GM19351 (cell line): ENCODE measurements around the gene XG.
"Not testable (repeated sequence)": the region's sequence is repeated elsewhere in the genome, so short reads cannot be mapped to it uniquely, and the experiment has no call there.

Experiments used
- ATAC-seq: cut with Tn5 transposase; IDR thresholded peaks from one replicate; pipeline ENCODE4 v1.9.1; 2021; ENCODE audit warnings: mild to moderate bottlenecking, moderate library complexity; ENCODE audit not compliant: unreplicated experiment

Gene XG, protein sequence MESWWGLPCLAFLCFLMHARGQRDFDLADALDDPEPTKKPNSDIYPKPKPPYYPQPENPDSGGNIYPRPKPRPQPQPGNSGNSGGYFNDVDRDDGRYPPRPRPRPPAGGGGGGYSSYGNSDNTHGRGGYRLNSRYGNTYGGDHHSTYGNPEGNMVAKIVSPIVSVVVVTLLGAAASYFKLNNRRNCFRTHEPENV

DNA sequence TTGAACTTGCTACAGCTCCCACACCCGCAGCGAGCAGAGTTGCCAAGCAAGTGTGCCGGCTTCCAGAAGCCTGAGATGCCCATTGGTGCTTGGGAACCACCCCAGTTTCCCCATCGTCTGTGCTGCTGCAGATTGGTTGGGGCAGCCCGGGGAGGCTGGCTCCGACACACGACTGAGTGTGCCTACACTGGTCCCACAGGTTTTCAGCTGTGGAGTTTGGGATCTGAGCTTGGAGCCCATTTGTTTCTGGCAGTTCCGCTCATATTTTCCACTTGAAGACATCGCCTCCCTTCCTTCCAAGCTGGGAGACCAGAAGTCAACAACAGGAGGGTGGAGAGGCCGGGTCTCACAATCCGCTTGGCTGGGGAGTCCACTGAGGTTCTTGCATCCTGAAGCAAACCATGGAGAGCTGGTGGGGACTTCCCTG lies at the start of gene XG:
XG (plus strand) TSS at position 167 of the 427 bp plus-strand sequence; CDS start at position 402, 235 bp downstream.
- not testable (repeated sequence) for ATAC-seq

DNA sequence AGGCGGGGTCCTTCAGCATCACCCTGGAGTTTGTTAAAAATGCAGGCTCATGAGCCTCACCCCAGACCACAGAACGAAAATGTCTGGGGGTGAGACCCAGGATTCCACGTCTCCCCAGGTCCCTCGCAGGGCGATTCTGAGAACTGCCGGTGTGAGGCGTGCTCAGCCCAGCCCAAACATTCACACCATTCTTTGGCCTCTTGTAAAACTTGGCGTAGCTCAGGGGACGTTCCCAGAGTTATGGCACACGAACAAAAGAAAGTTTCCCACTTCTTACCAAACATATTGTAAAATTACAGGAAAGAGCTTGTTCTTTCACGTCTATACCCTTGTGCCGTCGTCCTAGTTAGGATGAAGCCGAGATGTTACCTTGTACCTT lies 47.9 kb upstream of the XG start:
- no peak for ATAC-seq

DNA sequence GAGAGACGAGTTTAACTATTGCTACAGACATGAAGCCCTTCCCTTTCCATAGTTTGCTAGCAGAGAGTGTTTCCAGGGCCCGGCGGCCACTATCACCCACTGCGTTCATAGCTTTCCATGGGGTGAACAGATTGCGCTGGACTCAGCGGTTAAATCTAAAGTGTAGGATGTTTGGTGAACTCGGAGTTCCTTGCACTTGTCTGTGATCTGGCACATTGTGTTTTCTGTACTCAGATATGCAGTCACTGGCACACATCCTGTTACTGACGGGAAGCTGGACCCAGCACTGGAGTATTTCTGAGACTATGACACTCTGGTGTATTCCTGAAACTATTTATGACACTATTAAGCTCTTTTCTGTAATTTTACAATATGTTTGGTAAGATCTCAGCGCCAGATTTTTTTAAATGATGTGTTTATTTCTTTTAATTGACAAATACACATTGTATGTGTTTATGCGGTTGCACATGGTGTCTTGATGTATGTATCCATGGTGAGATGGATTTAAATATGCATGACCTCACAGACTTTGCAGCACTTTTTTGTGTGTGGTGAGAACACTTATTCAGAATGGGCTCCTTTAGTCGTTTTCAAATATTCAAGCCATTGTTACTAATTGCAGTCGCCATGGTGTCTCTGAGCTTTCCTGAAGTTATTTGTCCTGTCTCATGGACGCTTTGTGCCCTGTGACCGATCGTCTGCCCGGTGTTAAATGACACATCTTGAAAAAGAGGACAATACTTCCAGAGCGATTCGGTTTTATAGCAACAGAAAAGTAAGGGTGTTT lies 46.6 kb upstream of the XG start:
- no peak for ATAC-seq

DNA sequence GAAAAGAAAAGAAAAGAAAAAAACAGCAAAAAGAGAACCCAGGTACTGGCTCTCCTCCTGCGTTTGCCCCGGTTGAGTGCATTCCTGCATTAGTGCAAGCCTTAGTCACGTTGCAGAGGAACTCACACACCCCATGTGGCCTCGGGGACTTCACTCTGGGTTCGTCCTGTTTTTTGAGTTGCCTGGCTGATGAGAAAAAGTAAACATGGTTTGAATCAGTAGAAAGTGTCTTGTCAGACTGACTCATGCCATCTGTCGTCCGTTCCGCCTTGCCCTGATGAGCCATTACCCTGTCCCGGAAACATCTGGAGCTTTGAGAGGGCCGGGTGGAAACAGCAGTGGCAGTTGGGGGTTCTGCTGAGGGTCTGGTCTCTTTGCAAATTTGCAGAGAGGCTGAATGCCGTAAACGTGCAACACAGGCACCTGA lies 44.5 kb upstream of the XG start:
- ATAC-seq: peak; percentile 85

DNA sequence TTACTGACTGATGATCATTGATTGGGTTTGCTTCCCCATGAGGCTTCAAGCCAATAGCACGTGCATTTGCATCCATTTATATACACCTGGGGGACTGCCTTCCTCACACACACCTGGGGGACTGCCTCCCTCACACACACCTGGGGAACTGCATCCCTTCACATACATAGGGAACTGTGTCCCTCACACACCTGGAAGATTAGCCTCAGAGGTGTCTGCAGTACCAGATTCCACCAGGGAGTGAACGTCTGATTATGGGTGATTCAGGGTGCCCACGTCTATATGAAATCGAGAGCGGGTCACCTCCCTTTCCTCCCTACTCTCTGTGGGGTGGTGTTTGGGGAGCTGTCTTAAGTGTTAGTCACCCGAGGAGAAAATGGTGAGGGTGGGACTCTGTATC lies 43.8 kb upstream of the XG start:
- ATAC-seq: no peak

DNA sequence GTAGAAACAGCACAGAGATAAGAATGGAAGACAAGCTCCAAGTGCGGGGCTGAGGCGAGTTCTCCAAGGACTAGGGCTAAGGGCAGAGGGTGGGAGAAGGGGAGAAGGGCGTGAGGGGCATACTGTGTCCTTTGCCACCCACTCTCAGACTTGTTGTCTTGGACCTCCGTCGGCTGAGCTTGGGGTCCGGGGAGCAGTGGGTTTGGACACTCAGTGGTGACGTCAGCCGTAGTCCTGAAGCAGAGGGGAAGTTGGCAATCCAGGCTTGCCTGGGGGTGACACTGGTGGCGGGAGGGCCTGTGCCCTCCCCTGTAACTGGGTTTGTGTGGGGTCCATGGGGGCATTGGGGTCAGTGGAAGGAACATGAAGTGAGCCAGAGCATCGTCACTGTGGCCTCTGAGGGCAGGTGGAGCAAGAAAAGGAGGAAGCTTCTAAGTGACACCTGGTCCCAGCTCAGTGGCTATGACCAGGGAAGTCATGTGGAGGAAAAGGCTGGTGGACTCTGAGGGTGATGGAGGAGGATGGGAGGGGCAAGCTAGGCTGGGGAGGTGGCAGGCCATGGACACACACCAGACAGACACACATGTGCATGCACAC lies 43.1 kb upstream of the XG start:
- no peak for ATAC-seq

DNA sequence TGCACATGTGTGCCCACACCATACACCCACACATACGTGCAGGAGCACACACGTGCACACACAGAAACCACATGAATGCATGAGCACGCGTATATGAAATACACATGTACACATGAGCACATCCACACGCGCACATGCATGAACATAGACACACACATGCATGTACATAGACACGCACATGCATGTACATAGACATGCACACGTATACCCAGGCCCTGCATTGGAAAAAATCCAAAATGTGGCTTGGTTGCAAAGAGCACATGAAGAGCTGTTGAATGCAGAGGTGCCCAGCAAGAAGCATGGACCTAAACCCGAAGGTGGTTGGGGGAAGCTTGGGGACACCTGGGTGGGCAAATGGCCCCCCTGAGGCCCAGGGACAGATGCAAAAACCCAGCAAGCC lies 42.3 kb upstream of the XG start:
- ATAC-seq: no peak

DNA sequence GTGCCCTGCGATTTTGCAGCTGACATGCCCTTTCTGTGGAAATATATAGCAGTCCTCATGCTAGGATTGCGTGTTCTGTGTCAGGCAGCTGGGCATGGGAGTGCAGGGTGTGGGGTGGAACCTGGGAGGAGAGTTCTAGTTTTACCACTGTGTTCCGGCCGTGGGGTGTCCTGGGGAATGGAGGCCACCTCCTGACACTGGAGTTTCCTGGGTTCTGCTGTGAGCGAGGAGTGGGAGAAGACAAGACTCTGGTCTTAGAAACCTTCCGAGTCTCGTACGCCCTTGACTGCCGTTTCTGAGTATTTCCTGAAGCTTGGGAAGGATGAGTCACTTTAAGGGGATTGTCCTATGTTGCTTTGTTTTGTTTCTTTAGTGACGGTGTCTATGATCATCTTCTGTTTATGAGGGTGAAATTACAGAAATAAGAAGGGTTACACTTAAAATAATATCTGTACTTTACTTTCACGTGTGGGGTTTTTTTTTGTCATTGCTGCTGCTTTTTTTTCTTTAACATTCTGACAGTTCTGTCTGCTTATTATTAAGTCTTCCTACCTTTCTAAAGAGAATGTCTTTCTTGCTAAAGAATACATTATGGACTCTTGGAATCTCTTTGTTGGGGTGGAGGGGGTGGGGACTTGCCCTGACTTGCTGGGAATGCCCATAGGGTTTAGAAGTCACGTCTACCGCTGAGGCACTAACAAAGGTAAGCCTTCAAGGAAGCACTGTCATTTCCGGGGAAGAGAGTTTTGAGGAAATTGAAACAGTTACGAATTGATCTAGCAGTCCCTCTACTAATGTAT lies 41.6 kb upstream of the XG start:
- no peak for ATAC-seq

DNA sequence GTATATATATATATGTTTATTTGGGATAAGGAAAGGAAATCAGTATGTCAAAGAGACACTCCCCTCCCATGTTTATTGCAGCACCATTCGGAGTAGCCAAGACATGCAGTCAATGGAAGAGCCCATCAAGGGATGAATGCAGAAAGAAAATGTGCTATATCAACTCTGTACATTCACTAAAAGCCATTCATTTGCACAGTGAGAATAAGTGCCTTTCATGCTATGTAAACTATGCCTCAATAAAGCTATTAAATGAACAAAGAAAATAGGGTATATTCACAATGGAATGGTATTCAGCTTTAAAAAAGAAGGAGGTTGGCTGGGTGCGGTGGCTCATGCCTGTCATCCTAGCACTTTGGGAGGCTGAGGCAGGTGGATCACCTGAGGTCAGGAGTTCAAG lies 40.4 kb upstream of the XG start:
- ATAC-seq: no peak

DNA sequence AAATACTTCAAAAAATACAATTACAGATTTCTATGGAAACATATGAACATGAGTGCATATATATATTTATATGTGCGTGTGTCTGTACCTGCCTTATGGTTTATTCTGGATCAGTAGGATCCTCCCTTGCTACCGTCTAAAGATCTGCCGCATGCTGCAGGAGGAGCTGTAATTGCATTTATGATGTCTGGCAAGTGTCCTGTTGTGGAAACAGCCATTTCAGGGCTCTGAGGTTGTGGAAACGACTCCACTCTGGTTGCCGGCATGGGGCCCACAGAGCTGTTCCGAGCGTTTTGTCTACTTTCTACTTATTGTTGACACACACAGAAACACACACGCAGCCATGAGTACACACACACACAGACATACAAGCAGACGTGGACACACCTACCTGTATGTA lies 39.4 kb upstream of the XG start:
- ATAC-seq: no peak

DNA sequence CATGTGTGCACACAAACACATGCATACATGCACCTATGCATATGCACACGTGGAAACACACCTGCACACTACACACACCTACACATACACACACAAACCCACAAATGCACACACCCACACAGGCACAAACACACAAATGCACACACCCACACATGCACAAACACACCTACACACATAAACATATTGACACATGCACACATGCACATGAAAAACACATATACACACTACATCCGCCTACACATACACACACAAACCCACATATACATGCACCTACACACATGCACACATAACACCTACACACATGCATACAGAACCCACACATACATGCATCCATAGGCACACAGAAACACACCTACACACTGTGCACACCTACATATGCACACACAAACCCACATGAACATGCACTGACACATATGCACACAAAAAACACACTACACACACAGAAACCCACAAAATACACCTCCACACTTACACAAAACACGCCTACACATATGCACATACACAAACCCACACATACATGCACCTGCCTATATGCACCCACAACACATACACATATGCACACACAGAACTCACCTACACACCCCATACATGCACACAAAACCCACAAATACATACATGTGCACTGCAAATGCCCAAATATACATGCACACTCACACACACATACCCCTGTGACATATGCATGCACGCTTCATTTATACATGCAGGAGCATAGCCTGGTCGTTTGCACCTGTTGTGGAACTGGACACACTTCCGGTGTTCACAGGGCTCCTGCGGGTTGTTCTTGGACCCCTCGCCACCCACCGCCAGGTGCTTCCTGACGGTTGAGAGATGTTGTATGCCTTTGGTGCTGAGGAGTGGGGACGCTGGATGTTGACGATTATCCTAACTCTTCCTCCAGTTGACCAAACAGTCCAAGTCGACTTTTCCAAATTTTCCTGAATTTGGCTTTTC lies 38.7 kb upstream of the XG start:
- no peak for ATAC-seq

DNA sequence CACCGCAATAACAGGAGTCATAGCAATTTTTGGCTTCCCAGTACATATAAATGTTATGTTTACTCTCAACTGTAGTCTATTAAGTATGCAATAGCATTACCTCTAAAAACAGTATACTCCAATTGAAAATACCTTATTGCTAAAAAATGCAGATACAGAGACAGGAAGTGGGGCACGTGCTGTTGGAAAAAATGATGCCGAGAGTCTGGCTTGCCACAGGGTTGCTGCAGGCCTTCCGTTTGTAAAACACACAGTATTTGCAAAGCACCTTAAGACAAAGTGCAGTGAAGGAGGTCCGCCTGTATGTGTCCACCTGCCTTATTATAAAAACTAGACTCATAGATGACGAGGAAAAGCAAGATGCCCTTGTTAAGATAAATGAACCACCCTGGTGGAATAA lies 37.3 kb upstream of the XG start:
- ATAC-seq: no peak

DNA sequence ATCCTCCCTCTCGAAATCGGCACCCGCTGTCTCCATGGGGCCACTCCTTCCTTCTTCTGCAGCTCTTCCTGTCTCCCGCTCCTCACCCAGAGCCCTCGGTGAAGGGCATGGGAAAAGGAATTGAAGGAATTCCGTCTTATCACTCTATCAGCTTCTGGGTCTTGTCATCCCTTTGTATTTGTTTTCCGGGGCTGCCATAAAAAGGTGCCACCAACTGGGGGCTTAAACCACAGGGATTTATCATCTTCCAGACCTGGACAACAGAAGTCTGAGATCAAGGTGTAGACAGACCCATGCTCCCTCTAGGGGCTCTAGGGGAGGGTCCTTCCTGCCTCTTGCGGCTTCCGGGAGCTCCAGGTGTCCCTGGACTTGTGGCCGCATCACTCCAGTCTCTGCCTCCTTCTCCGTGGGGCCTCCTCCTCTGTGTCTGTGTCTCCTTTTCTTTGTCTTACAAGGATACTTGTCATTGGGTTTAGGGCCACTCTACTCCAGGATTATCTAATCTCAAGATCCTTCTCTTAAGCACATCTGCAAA lies 36.7 kb upstream of the XG start:
- no peak for ATAC-seq

DNA sequence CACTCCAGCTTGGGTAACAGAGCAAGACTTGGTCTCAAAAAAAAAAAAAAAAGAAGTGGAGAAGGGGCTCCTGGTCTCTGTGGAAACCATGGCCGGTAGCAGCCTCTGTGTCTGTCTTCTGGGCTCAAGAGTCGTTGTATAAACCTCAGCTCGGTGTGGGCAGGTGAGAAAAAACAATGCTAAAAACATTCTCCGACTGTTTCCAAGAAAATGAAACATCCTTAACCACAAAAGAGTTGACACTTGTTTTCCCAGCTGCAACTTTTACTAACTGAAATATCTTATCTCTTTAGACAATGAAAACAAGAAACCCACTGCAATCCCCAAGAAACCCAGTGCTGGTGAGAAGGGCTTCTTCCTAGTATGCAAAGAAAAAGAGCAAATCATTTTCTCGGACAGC lies 34.5 kb upstream of the XG start:
- no peak for ATAC-seq

DNA sequence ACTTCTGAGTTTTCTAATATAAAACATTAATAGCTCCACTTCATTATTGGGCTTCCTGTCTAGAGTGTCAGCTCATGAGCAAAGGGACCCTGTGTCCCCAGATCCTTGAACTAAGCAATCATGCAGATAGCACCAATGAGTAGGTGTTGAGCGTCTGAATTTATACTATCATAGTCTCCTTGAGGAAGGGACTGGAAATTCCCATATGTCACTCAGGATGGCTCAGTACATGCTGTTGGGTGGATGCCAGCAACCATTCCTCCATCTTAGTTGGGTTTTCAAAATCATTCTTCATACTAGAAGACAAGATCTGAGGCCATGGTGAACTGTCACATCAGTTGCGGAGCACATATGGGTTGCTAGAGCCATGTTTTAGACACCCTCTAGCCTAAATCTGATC lies 33.0 kb upstream of the XG start:
- ATAC-seq: no peak

DNA sequence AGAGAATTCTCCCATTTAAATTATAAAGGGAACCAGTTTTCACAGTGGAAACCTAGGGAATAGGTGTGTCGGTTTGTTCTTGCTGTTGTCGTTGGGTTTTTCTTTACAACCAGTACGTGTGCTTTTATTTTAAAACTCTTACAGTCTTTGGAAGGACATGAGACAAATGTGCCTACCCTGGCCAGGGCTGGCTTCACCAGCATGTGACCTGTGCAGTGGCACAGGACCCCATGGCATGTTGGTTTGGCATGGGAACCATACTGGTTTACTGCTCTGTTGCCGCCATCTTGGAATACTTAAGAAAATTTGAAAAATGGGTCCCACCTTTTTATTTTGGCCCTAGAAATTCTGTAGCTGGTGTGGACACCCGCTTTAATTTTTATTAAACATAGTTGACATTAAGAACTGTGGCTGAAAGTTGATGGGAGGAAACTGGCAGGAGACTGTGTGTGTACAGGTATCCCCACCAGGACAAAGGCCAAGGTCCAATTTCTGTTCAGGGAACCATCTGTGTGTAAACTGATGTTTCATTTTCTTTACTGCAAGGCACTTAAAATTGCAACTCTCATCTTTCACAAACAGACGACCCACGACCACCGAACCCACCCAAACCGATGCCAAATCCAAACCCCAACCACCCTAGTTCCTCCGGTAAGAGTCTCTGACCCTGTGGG lies 31.9 kb upstream of the XG start:
- no peak for ATAC-seq

DNA sequence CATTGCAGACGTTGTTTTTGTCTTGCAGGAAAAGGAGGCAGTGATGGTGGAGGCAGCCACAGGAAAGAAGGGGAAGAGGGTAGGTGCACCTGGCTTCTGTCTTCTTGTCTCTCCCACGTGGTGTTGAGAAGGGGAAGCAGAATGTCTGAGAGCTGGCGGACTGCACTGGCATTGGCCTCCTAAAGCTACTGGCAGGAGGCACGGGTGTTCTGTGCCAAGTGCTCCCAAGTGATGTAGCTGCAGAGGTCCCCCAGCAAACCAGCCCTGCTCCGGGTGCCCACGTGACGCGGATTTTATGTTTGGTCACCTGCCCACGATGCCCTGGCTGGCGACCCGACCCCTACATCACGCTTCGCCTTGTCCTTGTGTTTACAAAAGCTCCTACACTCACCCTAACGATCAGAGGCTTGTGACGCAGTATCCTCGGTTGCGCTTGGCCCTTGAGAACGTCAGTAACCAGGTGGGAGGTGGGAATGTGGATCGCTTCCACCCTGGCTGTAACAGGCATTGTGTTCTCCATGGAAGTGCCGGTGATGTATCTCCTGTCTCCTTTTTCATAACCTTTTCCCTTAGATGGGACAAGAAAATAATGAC lies 28.5 kb upstream of the XG start:
- ATAC-seq: no peak

DNA sequence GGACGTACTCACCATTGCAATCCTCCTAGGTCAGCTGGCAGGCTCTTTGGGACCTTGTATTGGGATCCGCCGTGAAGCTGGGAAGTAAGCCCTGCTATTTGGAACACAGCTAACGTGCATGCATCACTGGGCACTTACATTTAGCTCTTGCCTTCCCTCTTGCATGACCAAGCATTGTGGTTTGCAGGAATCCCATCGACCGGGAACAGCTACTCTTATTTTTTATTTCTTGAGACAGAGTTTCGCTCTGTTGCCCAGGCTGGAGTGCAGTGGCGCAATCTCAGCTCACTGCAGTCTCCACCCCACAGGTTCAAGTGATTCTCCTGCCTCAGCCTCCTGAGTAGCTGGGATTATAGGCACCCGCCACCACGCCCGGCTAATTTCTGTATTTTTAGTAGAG lies 24.6 kb upstream of the XG start:
- not testable (repeated sequence) for ATAC-seq

DNA sequence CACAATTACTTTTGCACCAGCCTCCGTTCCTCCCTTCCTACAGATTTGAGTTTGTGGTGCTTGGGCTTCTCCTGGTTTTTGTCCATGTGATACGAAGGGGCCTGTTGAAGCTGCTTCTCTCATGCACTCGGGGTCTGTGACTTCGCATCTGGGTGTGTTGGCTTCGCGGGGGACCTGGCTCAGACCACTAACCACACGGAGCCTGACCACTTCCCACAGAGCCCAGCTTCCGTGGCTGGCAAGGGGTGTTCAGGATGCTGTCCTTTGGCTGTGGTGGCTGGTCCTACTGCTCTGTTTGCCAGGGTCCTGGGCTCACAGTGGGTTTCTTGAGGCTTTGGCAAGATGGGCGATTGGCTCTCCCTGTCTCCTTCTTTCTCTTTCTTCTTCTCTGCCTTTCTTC lies 19.8 kb upstream of the XG start:
- ATAC-seq: no peak
